GM21447 (cell line): ENCODE data around the gene ABHD17C.

Experiments used
- ATAC-seq: cut with Tn5 transposase; IDR thresholded peaks from one replicate; pipeline ENCODE4 v1.9.1; 2021; ENCODE audit not compliant: unreplicated experiment

ABHD17C gene

DNA sequence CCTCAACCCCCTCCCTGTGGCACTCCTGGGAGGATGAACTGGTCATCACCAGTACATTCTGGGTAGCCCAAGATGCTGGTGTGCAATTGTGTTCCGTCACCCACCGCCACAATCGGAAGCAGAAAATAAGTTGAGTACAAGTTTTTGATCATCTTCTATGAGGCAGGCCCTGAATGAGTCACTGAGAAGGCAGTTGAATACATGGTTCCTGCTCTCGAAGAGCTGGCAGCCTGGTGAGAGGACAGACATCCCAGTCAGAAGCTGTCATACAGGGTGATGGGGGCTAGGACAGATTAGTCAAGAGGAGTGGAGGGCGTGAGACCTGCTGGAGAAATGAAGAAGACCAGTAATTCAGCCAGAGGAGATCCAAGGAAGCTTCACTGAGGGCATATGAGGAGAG lies 90.2 kb downstream of the ABHD17C start:
- ATAC-seq: no peak

DNA sequence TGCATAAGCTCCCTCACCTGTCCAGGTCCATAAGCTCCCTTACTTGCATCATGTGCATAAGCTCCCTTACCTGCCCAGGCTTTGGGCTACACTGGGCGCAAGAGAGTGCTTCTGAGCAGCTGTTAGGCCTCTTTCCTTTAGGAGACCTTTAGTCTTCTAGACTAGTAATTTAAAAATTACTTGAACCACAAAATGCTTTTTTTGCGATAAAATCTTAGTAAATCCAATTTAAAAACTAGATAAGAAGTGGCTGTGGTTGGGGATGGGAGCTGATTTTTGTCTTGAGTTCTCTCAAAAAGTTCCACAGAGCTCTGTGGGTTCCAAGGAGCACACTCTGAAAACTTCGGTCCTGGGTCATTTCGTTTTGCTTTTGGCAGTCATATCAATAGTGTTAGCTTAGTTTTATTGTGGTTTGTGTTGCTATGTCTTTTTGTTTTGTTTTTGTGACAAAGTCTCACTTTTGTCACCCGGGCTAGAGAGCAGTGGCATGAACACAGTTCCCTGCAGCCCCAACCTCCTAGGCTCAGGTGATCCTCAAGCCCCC lies 90.8 kb downstream of the ABHD17C start:
- ATAC-seq: no peak

DNA sequence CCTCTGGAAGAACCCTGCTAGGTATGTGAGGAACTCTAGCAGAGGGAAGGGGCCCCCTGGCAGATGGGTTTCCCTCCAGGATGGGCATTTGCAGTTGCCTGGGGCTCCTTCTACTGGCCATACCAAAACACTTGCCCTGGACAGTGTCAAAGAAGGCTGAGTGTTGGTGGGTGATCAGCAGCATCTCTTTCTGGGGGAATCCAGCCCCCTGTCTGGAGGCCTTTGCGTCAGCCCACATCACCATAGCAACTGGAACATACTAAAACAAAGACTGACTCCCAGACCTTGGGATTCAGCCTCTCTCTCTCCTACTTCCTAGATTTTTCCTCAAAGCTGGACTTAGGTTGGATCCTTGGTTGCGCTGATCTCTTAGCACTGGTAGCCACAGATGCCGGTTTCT lies 92.2 kb downstream of the ABHD17C start:
- ATAC-seq: no peak

DNA sequence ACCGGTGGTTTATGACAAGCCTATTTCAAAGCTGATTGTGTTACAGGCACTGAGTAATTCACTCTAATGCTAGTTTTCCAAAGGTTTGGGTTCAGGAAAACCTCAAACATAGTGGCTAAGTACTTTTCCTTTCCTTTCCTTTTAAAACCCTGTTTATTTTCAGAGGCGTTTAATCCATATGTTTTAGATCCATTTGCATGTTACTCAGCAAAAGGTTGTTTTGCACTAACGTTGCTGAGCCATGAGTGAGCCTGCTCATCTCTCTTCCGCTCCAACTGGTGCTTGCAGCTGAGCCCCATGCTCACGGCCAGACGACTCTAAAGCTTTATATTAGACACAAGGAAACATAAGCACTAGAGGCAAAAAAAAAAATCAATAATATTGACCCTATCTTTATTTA lies 93.4 kb downstream of the ABHD17C start:
- ATAC-seq: no peak

- no peak for ATAC-seq
Measured at GRCh38 chr15:80789296-80789695, 94.2 kb downstream of the ABHD17C start.

- no peak for ATAC-seq
Measured at GRCh38 chr15:80789796-80790195, 94.7 kb downstream of the ABHD17C start.

GRCh38 chr15:80790236-80790635 lies 95.1 kb downstream of the ABHD17C start:
- no peak for ATAC-seq

DNA sequence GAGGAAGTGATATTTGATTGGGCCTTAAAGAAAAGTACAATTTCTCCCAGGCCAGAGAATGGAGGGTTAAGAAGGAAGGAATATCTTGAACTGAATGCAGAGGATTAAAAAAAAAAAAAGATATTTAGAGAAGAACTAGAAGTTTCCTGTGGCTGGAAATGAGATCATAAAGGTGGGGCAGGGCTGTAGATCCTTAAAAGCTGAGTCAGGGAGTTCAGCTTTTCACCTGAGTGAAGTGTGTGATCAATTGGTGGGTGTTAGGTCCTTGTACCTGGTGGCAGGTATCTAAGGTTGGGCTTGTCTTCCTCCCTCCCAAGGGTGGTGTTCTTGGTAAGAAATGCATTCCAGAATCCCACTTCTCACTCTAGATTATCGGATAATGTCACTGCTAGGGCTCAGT lies 95.9 kb downstream of the ABHD17C start:
- no peak for ATAC-seq

GRCh38 chr15:80796407-80796806 lies 101.3 kb downstream of the ABHD17C start:
- ATAC-seq: no peak

- no peak for ATAC-seq
Measured at GRCh38 chr15:80798911-80799310, 103.8 kb downstream of the ABHD17C start.

DNA sequence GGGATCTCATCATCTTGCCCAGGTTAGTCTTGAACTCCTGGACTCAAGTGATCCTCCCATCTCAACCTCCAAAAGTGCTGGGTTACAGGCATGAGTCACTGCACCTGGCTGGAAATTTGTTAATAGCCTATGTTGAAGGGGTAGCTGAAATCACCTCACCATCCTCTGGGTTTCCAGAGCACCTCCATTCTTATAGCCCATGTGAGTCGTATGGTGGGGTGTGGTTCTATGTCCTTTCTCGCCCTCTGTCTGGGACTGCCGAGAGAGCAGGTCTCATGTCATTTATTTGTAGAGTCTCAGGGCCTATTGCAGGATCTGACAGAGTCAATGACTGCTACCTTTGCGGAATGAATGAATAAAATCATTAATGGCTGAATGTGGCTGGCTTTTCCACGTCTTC lies 105.0 kb downstream of the ABHD17C start:
- no peak for ATAC-seq

DNA sequence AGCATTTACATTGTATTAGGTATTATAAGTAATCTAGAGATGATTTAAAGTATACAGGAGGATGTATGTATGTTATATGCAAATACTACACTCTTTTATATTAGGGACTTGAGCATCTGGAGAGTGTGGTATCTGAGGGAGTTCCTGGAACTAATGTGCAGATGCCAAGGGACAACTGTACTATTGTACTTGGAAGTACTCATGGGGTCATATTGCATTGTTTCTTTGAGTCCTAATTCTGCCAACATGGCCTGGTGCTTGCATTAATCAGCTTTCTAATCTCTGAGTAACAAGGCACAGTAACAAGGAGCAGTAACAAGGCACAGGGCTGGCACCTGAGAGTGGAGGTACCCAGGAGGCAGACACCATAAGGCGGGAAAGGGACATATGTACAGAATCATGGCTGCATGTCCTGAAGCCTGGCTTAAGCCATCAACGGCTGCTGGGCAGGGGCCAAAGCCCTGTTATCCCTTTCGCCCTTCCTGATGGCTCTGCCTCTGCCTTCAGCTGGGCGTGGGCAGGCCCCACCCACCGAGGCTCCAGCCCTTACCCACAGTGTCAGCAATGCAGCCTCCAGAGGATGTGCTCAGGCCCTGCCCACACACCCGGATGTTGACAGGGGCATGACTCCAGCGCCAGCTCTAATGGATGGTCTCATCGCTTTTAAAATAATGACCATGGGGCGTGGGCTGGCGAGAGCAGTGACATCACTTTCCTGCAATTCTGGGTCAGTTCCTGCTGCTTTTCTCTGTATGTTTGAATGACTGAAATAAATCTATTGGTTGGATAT lies 107.0 kb downstream of the ABHD17C start:
- ATAC-seq: no peak

DNA sequence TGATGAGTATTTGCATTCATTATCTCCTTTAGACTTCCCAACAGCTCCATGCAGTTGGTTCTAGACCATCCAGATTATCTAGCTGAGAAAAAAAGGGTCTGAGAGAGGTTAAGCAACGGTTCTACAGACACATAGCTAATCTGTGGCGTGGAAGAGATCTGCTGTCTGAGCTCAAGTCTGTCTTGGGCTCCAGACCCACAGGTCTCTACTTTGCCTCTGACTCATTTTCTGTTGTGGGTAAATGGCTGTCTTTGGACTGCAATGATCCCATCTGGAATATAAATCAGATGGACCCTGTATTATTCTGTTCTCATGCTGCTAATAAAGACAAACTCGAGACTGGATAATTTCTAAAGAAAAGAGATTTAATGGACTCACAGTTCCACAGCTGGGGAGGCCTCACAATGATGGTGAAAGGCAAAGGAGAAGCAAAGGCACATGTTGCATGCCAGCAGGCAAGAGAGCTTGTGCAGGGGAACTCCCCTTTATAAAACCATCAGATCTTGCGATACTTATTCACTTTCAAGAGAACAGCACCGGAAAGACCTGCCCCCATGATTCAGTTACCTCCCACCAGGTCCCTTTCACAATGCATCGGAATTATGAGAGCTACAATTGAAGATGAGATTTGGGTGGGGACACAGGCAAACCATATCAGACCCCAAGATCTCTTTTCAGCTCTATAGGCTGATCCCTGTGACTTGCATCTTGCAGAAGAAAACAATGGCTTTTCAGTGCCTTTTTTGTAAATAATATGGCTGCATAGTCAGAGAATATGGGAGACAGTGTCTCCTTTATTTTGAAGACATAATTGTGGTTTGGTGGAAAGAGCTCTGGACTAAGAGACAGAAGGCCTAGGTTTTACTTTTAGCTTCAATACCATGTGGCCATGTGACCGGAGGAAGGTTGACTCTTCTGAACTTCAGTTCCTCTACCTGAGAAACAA lies 108.7 kb downstream of the ABHD17C start:
- ATAC-seq: no peak

GRCh38 chr15:80804970-80805495 lies 109.9 kb downstream of the ABHD17C start:
- ATAC-seq: no peak
